ELR (cell line): ENCODE data around the gene MICOS13.
A peak's percentile ranks its signal among the peaks of the same experiment; 100 is the strongest.

Experiments used
- DNase-seq: peaks from one replicate; pipeline ENCODE4 v3.0.0-alpha.2; 2015; ENCODE audit warnings: low read depth

The MICOS13 gene

GRCh38 chr19:5667751-5668271 lies 12.5 kb downstream of the MICOS13 start:
- no peak for DNase-seq

DNA sequence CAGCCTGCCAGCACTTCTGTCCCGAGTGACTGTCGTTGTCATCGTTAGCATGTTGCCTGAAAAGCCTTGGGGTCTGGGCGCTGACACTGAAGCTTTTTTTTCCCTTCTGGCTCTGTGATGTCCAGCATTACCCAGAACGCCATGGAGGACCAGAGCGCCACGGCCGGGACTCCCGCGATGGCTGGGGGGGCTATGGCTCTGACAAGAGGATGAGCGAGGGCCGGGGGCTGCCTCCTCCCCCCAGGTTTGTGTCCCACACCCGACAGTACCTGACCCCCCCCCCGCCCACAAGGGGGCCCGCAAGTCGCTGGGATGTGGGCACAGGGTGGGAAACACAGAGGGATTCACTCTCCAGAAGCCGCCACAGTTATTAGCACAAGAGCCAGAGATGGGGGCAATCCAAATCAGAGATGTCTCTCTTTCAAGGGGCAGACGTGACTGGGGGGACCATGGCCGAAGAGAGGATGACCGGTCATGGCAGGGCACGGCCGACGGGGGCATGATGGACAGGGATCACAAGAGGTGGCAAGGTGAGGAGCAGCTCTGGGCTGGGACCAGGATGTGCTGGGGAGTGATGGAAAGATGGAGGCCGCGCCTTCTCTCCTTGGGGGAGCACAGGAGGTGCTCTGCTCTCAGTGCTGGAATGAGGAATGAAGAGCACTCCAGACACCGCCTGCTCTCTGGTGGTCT lies 13.2 kb downstream of the MICOS13 start:
- no peak for DNase-seq

GRCh38 chr19:5665781-5666513 lies 14.4 kb downstream of the MICOS13 start:
- peak; percentile 78 for DNase-seq

GRCh38 chr19:5664515-5664914 lies 15.8 kb downstream of the MICOS13 start:
- DNase-seq = no peak

DNA sequence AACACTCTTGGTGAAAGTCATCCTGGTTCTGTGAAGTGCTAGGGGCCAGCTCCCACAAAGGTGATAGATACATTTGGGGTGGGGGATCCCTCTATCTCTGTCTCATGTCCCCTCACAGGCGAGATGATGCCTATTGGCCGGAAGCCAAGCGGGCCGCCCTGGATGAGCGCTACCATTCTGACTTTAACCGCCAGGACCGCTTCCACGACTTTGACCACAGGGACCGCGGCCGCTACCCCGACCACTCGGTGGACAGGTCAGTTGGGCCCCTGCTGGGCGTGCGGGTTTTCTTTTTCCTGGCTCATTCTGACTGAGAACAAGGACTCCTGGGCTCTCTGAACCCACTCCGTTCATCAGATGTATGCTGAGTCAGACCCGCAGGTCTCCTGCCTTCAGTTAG lies 16.4 kb downstream of the MICOS13 start:
- no peak for DNase-seq

GRCh38 chr19:5661483-5661882 lies 18.8 kb downstream of the MICOS13 start:
- no peak for DNase-seq

DNA sequence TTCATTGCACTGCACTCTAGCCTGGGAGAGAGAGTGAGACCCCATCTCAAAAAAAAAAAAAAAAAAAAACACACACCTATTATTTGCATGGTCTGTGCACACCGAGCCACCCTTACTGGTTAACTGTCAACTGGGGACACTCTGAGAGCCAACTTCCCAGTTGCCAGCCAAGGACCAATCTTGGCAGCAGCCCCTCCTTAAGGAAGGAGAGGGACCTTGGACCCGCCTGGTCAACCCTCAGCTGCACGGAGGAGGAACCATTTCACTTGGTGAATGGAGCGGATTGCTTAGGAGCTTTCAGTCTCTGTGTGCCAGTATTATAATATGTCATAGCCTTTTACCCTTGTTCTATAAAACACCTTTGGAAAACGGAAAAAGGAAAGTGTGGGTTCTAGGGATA lies 24.9 kb downstream of the MICOS13 start:
- no peak for DNase-seq

- no peak for DNase-seq
These were observed 25.4 kb downstream of the MICOS13 start for GRCh38 chr19:5654931-5655330.

- DNase-seq = no peak
These were observed 28.1 kb downstream of the MICOS13 start for GRCh38 chr19:5652261-5652660.

- no peak for DNase-seq
These were observed 29.0 kb downstream of the MICOS13 start for GRCh38 chr19:5651361-5651760.

- DNase-seq = no peak
These were observed 31.9 kb downstream of the MICOS13 start for GRCh38 chr19:5648464-5648863.

GRCh38 chr19:5646703-5647102 lies 33.6 kb downstream of the MICOS13 start:
- DNase-seq = no peak

- no peak for DNase-seq
These were observed 34.9 kb downstream of the MICOS13 start for GRCh38 chr19:5645409-5645808.

DNA sequence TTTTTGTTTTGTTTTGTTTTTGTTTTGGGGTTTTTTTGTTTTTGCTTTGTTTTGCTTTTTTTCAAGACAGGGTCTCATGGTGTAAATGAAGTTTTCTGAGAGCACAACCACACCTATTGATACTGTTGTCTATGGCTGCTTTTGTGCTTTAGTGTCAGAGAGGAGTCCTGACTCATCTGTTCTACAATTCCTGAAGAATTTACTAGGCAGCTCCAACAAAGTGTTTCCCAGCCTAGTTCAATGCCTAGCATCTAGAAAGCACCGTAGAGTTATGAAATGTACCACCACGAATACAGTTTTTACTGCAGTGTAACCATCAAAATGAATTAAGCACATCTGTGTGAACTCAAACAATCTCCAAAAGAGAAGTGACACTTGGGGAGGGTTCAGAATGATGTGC lies 36.3 kb downstream of the MICOS13 start:
- no peak for DNase-seq

GRCh38 chr19:5643060-5643459 lies 37.3 kb downstream of the MICOS13 start:
- DNase-seq = no peak

- no peak for DNase-seq
These were observed 38.1 kb downstream of the MICOS13 start for GRCh38 chr19:5642204-5642603.

DNA sequence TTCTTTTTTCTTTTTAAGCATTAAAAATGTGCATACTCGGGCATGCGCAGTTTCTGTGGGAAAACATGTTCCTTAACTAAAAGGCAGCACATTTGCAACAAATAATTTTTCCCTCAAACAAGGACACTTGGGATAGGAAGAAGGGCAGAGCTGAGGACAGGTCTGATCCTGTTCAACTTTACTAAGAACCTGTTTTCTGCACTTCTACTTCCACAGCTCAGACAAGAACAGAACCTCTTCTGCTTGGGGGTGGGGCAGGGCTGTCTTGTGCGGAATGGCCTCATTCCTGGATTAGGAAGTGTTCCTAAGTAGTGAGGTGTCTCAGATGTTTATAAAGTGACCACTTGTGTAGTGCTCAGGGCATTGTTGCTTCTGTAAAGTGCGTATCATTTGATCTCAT lies 39.1 kb downstream of the MICOS13 start:
- no peak for DNase-seq

DNA sequence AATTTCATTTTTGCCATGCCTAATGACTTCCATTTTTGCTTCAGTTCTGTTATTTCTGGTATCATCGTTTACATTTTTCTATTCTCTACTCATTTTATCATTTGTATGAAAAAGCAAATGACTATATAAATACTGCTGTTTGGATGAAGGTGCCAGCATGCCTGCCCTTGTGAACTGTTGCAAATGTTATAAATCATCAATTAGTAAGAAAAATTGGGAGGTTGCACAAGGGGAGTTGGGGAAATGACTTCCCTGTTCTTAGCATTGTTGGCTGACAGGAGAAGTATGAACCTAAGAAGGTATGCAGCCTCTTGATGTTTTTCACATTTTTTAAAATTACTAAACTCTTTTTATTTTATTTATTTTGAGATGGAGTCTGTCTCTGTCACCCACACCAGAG lies 42.3 kb downstream of the MICOS13 start:
- DNase-seq = no peak

DNA sequence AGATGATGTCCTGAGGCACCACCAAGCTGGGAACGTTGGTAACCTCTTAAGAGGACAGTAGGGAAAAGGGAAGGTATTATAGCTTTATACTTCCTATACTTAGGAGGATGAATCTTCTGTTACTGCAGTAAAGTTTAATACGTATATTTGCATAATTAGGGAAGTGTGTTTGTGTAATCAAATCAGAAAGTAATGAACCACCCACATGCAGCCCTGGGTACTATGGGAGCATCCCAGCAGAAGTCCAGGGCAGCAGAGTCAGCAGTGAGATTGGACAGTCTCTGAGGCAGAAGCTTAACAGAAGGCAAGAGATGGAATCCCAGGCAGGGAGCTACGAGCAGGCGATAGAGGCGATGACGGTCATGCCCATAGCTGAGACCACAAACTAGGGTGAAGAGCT lies 44.9 kb downstream of the MICOS13 start:
- no peak for DNase-seq

DNA sequence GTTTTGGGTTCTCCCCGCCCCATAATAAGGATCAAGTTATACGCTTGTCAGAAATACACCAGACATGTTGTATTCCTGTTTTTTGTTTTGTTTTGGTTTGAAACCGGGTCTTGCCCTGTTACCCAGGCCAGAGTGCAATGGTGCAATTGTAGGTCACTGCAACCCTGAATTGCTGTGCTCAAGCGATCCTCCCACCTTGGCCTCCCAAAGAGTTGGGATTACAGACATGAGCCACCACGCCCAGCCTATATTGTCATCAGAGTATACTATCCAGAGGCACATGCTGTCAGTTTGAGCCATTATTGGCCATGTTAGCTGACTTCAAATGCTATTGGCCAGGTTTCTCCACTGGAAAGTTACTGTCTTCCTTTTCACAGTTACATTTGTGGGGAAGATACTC lies 47.7 kb downstream of the MICOS13 start:
- no peak for DNase-seq

GRCh38 chr19:5632241-5632612 lies 48.1 kb downstream of the MICOS13 start:
- no peak for DNase-seq

- no peak for DNase-seq
These were observed 48.6 kb downstream of the MICOS13 start for GRCh38 chr19:5631567-5632240.

GRCh38 chr19:5628919-5629481 lies 51.3 kb downstream of the MICOS13 start:
- no peak for DNase-seq
